Fibroblast of lung (primary cell): Measurements from ENCODE around the gene SPEF2.

Experiments used
- EZH2 ChIP-seq: IDR thresholded peaks from 2 replicates; pipeline ENCODE4 v1.5.1; 2012; ENCODE audit warnings: low read length, control low read depth, mild to moderate bottlenecking; ENCODE audit errors: missing control alignments
- TF ChIP-seq, protein P1 (sequence below), 2 donors: IDR thresholded peaks in 1 of 2; conservative IDR thresholded peaks in 1 of 2; 1 replicate in 1 of 2; 2 replicates in 1 of 2; pipeline ENCODE4 v1.5.1; 2011 to 2012; ENCODE audit warnings: low read length in 2 of 2, control low read depth in 1 of 2, inconsistent platforms in 1 of 2, low read depth in 1 of 2, mild to moderate bottlenecking in 1 of 2

GRCh38 chr5:35678661-35679060 lies 61.0 kb downstream of the SPEF2 start:
- TF ChIP-seq, protein P1, sequence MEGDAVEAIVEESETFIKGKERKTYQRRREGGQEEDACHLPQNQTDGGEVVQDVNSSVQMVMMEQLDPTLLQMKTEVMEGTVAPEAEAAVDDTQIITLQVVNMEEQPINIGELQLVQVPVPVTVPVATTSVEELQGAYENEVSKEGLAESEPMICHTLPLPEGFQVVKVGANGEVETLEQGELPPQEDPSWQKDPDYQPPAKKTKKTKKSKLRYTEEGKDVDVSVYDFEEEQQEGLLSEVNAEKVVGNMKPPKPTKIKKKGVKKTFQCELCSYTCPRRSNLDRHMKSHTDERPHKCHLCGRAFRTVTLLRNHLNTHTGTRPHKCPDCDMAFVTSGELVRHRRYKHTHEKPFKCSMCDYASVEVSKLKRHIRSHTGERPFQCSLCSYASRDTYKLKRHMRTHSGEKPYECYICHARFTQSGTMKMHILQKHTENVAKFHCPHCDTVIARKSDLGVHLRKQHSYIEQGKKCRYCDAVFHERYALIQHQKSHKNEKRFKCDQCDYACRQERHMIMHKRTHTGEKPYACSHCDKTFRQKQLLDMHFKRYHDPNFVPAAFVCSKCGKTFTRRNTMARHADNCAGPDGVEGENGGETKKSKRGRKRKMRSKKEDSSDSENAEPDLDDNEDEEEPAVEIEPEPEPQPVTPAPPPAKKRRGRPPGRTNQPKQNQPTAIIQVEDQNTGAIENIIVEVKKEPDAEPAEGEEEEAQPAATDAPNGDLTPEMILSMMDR (conservative IDR thresholded peaks at IDR 0.05 in 1 of 2, IDR thresholded peaks at IDR 0.05 in 1 of 2; ENCODE audit: low read depth in 1 of 2, low read length in 2 of 2): no peak
- TF ChIP-seq EZH2: no peak
